ENCODE results near the gene RIMBP2.

The RIMBP2 gene

DNA sequence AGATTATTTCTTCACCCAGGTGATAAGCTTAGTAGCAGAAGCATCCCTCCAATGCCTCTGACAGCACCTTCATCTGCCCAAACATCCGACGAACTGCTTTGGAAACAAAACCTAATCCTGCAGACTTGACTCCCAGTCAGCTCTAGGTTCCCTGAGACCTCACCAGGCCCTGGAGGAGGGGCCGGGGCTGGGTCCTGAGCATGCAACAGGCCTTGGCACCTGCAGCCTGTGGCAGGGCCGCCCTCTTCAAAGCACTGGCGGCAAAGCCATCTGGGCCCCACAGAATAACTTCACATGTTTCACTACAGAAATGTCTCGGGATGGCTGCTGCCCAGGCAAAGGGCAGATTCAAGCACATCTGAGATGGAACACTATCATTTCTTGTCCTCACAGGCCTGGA, 245.1 kb downstream of the RIMBP2 start:
- DNase-seq = no peak
- Histone ChIP-seq H3K9me2 (replicated peaks; ENCODE audit: insufficient read depth, low read length) (no peaks in the 10 kb centered on the region), H3K9me3 (replicated peaks; ENCODE audit: insufficient read depth, low read length) (no peaks in the 10 kb centered on the region), H3K4me1 (ENCODE audit: low read length) (no peaks in the 10 kb centered on the region), H3K36me3 (replicated peaks; ENCODE audit: insufficient read depth, low read length) (no peaks in the 10 kb centered on the region), H4K20me1 (ENCODE audit: insufficient read depth, low read length) (no peaks in the 10 kb centered on the region), H3K4me2 (ENCODE audit: low read depth, low read length) (no peak overlapping the region), H3K9ac (ENCODE audit: low read length) (no peak overlapping the region), H3K4me3 (ENCODE audit: low read length) (no peak overlapping the region), H2AFZ (ENCODE audit: low read length) (no peak overlapping the region), H3K27ac (ENCODE audit: low read length) (no peak overlapping the region), H3K27me3 (replicated peaks; ENCODE audit: insufficient read depth, low read length) (no peaks in the 10 kb centered on the region; the same call in 1 of the 2 replicates), H3K79me2 (ENCODE audit: low read length) (no peaks in the 10 kb centered on the region), H3F3A (ENCODE audit: insufficient read depth, low read length) (no peaks in the 10 kb centered on the region)
- TF ChIP-seq EZH2phosphoT487 (IDR thresholded peaks at IDR 0.05; ENCODE audit: low read length) (no peak), EZH2 (optimal IDR thresholded peaks at IDR 0.05; ENCODE audit: low read depth, low read length) (no peak)
- TF ChIP-seq, protein P1, sequence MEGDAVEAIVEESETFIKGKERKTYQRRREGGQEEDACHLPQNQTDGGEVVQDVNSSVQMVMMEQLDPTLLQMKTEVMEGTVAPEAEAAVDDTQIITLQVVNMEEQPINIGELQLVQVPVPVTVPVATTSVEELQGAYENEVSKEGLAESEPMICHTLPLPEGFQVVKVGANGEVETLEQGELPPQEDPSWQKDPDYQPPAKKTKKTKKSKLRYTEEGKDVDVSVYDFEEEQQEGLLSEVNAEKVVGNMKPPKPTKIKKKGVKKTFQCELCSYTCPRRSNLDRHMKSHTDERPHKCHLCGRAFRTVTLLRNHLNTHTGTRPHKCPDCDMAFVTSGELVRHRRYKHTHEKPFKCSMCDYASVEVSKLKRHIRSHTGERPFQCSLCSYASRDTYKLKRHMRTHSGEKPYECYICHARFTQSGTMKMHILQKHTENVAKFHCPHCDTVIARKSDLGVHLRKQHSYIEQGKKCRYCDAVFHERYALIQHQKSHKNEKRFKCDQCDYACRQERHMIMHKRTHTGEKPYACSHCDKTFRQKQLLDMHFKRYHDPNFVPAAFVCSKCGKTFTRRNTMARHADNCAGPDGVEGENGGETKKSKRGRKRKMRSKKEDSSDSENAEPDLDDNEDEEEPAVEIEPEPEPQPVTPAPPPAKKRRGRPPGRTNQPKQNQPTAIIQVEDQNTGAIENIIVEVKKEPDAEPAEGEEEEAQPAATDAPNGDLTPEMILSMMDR (IDR thresholded peaks at IDR 0.05; ENCODE audit: low read length) = no peak

DNA sequence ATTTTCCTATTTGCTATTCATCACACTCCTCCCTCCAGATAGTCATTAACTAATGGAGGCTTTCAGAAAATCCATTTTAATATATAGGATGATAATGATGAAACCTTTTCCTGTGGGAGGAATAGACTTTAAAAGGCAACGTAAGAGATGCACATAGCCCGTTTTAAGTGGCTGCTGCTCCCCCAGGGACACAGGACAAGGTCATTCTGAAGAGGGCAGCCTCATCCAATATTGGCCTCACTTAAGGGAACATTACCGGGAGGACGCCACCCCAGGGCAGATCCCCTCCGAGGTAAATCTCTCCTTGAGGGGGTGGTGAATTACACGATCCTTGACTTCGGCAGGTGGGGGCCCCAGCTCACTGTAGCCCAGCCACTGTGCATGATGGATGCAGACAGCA, 246.5 kb downstream of the RIMBP2 start:
- no peaks in the 10 kb centered on the region for H3K36me3 ChIP-seq (replicated peaks; ENCODE audit: insufficient read depth, low read length)
- no peak for DNase-seq
- H3K9me3 ChIP-seq (replicated peaks; ENCODE audit: insufficient read depth, low read length) = no peaks in the 10 kb centered on the region
- H3K9me2 ChIP-seq (replicated peaks; ENCODE audit: insufficient read depth, low read length) = no peaks in the 10 kb centered on the region
- no peak overlapping the region for H3K27ac ChIP-seq (ENCODE audit: low read length)
- no peaks in the 10 kb centered on the region for H3K79me2 ChIP-seq (ENCODE audit: low read length)
- no peaks in the 10 kb centered on the region for H4K20me1 ChIP-seq (ENCODE audit: insufficient read depth, low read length)
- no peak overlapping the region for H3K4me3 ChIP-seq (ENCODE audit: low read length)
- no peaks in the 10 kb centered on the region; the same call in 1 of the 2 replicates for H3K27me3 ChIP-seq (replicated peaks; ENCODE audit: insufficient read depth, low read length)
- no peak overlapping the region for H3K9ac ChIP-seq (ENCODE audit: low read length)
- no peaks in the 10 kb centered on the region for H3F3A ChIP-seq (ENCODE audit: insufficient read depth, low read length)
- H3K4me1 ChIP-seq (ENCODE audit: low read length) = no peaks in the 10 kb centered on the region
- H2AFZ ChIP-seq (ENCODE audit: low read length) = no peak overlapping the region
- TF ChIP-seq, protein P1 (IDR thresholded peaks at IDR 0.05; ENCODE audit: low read length) = no peak
- no peak for TF ChIP-seq EZH2 (optimal IDR thresholded peaks at IDR 0.05; ENCODE audit: low read depth, low read length)
- TF ChIP-seq EZH2phosphoT487 (IDR thresholded peaks at IDR 0.05; ENCODE audit: low read length) = no peak
- no peak overlapping the region for H3K4me2 ChIP-seq (ENCODE audit: low read depth, low read length)

DNA sequence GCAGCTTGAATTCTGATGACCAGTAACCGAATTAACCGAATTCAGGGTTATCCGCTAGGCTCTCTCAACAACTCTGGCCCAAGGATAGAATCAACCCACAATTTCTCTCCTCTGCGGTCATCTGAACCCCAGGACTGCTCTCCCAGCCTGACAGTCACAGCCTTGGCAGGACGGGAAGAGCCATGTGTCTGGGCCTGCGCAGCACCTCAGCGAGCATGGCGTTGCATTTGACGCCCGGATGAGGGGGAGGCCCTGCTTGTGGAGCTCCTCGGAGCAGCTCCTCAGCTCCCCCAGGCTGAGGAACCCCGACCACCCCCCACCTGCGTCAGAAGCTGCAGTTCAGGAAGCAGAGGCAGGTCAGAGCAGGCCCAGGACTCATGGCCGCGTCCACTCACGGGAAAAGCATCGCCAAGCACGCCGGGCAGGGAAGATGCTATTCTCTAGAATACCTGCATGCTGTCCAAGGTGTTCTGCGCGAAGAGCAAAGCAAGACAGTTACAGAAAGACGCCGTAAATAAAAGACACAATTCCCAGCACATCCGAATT, 247.3 kb downstream of the RIMBP2 start:
- H3K36me3 ChIP-seq (replicated peaks; ENCODE audit: insufficient read depth, low read length) = no peaks in the 10 kb centered on the region
- no peak overlapping the region for H3K4me3 ChIP-seq (ENCODE audit: low read length)
- no peak for DNase-seq
- no peak overlapping the region for H3K4me2 ChIP-seq (ENCODE audit: low read depth, low read length)
- H3K9me3 ChIP-seq (replicated peaks; ENCODE audit: insufficient read depth, low read length) = no peaks in the 10 kb centered on the region
- no peaks in the 10 kb centered on the region for H3K4me1 ChIP-seq (ENCODE audit: low read length)
- no peak overlapping the region for H3K27ac ChIP-seq (ENCODE audit: low read length)
- H3K9me2 ChIP-seq (replicated peaks; ENCODE audit: insufficient read depth, low read length) = no peaks in the 10 kb centered on the region
- H3F3A ChIP-seq (ENCODE audit: insufficient read depth, low read length) = no peaks in the 10 kb centered on the region
- no peaks in the 10 kb centered on the region for H3K79me2 ChIP-seq (ENCODE audit: low read length)
- no peaks in the 10 kb centered on the region for H3K27me3 ChIP-seq (replicated peaks; ENCODE audit: insufficient read depth, low read length)
- H2AFZ ChIP-seq (ENCODE audit: low read length) = no peak overlapping the region
- TF ChIP-seq EZH2 (optimal IDR thresholded peaks at IDR 0.05; ENCODE audit: low read depth, low read length) (no peak), EZH2phosphoT487 (IDR thresholded peaks at IDR 0.05; ENCODE audit: low read length) (no peak)
- TF ChIP-seq, protein P1 (IDR thresholded peaks at IDR 0.05; ENCODE audit: low read length) = no peak
- H3K9ac ChIP-seq (ENCODE audit: low read length) = no peak overlapping the region
- no peaks in the 10 kb centered on the region for H4K20me1 ChIP-seq (ENCODE audit: insufficient read depth, low read length)
